HG03521 (cell line): Measurements from ENCODE around the gene NUBPL.
A peak's percentile ranks its signal among the peaks of the same experiment; 100 is the strongest.

Experiments used
- ATAC-seq: cut with Tn5 transposase; IDR thresholded peaks from one replicate; pipeline ENCODE4 v1.9.1; 2021; ENCODE audit warnings: mild to moderate bottlenecking, moderate library complexity; ENCODE audit not compliant: unreplicated experiment

NUBPL gene, protein sequence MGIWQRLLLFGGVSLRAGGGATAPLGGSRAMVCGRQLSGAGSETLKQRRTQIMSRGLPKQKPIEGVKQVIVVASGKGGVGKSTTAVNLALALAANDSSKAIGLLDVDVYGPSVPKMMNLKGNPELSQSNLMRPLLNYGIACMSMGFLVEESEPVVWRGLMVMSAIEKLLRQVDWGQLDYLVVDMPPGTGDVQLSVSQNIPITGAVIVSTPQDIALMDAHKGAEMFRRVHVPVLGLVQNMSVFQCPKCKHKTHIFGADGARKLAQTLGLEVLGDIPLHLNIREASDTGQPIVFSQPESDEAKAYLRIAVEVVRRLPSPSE

DNA sequence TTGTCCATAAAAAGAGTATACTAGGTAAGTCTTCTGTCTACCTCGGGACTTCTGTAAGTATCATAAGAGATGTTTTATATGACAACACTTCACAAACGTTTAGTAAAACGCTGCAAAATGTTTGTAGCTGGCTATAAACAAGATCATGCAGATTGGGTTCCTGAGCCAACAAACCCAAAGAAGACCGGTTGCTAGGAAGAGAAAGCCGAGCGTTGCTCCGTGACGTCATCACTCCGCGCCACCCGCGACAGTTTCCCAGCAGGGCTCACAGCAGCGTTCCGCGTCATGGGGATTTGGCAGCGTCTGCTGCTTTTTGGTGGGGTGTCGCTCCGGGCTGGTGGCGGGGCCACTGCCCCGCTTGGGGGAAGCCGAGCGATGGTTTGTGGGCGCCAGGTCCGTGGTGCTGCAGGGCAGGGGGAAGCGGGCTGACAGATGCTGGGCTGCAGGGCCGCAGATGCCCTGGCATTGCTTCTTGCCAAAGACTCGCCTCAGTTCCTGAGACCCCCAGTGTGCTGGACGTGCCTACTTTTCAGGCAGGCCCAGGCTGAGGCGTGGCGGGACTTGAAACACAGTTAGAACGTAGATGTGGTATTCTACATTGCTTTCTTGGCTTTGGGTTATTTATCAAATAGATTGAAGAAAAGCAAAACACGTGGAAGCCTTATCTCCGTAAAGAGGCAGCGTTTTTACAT, at the start of gene NUBPL:
Gene NUBPL, plus strand, starts transcription at position 250 of the 692 bp plus-strand sequence. Its CDS starts 36 bp downstream, at position 286.
- peak; percentile 93 for ATAC-seq

DNA sequence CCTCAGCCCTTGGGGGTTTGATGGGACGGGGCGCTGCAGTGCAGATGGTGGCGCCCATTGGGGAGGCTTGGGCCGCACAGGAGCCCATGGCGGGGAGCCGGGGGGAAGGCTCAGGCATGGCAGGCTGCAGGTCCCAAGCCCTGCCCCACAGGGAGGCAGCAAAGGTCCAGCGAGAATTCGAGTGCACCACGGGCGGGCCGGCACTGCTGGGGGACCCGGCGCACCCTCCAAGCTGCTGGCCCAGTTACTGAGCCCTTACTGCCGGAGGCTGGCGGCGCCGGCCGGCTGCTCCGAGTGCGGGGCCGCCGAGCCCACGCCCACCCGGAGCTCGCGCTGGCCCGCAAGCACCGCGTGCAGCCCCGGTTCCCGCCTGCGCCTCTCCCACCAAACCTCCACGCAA, 34.1 kb upstream of the NUBPL start:
- no peak for ATAC-seq

DNA sequence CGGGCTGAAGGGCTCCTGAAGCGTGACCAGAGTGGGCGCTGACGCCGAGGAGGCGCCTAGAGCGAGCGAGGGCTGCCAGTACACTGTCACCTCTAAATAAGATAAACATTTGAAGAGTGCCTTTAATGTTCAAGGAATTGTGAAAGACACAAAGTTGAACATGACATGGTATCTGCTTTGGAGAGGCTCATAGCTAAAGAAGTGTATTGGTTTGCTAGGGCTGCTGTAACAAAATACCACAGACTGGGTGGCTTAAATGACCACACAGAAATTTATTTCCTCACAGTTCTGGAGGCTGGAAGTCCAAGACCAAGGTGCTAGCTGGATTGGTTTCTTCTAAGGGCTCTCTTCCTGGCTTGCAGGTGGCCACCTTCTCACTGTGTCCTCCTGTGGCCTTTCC, 33.7 kb upstream of the NUBPL start:
- ATAC-seq = no peak

DNA sequence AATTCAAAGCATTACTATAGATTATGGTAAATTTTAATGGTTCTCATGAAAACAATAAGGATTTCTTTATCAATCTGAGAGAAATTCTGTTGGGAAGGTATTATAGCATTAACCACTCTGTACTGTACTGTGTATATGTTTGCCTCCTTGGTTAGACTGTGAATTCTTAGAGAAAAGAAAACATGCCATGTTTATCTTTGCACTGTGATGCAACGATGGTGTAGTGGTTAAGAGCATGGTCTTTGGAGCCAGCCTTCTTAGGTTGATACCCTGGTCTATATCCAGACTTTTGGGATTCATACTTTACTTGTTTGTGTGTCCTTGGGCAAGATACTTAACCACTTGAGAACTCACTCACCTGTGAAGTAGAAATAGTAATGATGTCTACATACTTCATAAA, 32.2 kb upstream of the NUBPL start:
- ATAC-seq = no peak

DNA sequence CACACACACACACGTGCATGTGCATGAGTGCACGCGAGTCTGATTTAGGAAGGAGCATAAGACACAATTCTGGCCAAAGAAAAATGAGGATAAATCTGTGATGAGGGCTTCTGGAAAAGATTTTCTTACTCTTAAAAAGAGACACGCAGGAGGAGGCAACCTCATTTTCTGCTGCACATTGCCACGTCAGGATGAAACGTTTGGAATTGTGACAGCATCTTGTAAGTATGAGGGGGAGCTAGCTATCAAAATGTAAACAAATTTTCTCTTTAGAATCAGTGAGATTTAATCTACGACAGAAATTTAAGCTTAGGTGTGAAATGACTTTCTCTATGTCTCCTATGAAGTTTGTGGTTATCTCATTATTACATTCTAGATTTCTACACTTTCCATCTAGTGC, 31.1 kb upstream of the NUBPL start:
- ATAC-seq = no peak

DNA sequence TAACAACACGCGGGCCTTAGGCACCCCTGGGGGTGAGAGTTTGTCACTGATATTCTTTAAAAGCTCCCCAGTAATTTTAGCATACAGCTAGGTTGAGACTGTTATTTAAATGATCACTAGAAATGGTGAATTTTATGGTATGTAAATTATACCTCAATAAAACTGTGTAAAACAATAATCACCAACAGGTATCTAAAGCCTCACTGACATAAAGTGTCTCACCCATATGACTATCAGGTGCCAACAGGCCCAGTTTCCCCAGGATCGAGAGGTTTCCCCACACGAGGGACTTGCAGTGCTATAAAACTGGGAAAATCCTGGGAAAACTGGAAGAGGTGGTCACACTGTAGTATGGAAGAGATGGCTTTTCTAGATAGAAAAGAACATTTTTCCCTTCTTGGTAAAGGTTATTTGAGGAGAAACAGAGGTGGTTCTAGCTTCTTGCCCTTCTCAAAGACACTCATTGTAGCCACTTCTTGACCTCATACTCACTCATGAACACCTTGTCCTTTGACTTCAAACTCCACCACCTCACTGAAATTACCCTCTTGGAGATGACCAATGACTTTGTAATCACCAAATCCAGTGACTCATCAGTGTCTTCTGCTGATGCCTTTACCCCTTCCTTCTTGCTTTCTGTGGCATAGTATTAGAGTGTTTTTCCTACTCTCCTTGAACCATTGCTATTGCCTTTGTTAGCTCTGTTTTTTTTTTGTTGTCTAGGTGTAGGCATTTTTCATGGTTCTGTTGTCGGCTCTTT, 24.8 kb upstream of the NUBPL start:
- ATAC-seq = no peak

DNA sequence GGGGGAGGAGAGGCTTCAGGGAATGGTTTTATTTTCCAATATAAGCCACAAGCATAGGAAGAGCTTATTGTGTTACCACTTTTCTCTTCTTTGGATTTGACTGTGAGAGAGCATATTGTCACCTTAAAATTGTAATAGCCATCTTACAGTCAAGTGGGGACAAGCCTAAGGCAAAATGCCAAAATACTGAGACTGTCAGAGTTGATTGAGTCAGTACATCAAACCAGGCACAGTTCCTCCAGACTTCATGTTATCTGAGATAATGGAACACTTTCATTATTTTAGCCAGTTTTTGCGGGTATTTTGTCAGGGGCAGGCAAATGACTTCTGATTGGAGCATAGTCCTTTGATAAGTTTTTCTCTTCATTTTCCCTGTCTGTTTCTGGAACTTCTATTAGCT, 19.5 kb upstream of the NUBPL start:
- no peak for ATAC-seq

DNA sequence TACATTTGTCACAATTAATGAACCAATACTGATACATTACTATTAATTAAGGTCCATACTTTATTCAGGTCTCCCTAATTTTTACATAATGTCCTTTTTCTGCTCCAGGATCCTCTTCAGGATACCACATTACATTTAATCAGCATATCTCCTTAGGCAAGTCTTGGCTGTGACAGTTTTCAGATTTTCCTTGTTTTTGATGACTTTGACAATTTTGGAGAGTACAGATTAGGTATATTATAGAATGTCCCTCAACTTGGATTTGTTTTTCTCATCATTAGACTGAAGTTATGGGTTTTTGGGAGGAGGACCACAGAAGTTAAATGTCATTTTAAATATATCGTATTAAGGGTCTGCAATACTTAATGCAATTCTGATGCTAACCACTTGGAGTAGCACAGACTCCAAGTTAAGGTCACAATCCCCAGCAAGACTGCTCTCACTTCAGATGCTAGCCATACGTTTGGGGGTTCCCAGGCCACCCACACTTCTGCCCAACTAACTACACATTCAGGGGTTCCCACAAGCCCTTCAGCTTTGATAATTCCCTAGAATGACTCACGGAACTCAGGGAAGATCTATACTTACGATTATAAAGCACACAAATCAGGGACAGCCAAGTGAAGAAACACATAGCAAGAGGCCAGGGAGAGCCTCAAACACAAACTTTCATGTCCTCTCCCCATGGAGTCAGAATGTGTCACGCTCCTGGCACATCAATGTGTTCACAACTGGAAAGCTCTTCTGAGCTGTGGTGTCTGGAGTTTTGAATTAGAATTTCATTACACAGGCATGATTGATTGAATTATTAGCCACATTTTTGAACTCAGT, 17.0 kb upstream of the NUBPL start:
- ATAC-seq = no peak

DNA sequence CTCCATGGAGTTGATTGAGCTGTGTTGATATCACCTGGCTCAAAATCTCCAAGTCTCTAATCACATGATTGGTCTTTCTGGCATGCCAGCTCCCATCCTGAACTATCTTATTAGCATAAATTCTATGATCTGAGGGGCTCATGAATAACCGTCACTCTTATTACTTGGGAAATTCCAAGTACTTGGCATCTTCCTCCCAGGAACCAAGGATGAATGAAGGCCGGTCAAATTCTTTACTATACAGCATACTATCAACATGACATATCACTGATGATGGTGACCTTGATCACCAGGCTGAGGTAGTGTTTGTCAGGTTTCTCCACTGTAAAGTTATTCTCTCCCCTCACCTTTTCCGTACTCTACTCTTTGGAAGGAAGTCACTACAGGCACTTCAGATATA, 16.4 kb upstream of the NUBPL start:
- ATAC-seq = no peak

DNA sequence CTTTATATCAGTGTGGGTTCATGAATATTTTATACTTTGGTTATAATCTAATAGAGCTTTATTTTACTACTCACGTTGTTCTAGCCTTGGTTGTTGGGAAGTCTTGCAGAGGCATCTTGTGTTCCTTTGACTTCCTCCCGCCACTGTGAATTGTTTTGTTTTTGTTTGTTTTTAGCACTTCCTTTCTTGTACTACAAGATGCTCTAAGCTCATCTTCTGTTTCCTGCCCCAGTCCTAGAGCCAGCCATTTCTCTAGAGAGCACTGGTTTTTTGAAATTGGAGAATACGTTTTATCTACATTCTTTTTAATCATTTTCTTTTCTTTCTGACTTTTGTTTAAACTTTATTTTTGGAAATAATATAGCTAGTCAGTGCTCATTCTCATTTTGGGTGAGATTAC, 15.9 kb upstream of the NUBPL start:
- ATAC-seq = no peak

DNA sequence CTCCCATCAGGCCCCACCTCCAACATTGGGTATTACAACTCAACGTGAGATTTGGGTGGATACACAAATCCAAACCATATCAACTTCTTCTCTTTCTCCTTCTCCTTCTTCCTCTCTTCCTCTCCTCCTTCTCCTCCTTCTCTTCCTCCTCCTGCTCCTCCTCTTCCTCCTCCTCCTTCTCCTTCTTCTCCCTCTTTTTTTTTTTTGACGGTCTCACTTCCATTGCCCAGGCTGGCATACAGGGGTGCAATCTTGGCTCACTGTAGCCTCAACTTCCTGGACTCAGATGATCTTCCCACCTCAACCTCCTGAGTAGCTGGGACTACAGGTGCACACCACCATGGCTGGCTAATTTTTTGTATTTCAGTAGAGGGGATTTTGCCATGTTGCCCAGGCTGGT, 11.4 kb upstream of the NUBPL start:
- no peak for ATAC-seq

DNA sequence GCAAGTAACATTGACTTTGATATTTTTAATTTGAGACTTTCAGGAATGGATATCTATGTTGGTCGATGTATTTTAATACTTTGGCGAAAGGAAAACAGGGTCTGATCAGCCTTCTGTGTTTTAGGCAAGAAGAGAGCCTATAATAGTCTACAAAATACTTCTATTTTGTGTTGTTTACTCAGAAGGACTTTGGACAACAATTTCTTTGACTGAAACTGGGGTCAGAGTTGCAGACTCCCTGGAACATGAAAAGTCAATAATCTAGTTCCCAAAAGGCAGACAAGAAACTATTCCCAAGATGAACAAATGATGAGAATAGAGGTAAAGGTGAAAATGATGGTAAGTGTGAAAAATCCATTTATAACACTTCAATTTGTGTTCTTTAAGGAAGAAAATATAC, 10.6 kb upstream of the NUBPL start:
- ATAC-seq = no peak

DNA sequence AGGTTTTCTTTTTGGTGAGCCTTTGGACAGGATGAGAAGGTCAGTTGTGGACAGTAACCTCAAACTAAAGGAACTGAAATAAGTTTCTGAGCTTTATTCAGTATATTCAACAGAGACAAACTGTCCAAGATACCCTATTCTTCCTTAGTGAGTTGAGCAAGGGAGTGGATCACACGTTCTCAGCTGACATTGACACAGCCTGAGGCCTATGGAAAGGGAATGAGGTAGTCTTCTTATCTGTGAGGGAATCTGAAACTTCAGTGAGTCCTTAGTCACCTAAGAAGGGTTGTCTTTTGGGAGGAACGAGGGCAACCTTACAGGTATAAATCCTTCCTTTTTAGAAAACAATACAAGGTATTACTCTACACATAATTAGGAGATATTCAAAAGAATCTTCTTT, 5.0 kb upstream of the NUBPL start:
- ATAC-seq = no peak

DNA sequence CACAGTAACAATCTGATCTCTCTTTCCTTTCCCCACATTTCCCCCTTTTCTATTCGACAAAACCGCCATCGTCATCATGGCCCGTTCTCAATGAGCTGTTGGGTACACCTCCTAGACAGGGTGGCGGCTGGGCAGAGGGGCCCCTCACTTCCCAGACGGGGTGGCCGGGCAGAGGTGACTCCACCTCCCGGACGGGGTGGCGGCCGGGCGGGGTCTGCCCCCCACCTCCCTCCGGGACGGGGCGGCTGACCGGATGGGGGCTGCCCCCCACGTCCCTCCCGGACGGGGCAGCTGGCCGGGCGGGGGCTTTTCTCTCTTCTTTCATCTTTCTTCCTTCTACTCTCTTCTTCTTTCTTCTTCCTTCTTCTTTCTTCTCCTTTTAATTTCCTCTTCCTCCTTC, 1.3 kb upstream of the NUBPL start:
- ATAC-seq = no peak

DNA sequence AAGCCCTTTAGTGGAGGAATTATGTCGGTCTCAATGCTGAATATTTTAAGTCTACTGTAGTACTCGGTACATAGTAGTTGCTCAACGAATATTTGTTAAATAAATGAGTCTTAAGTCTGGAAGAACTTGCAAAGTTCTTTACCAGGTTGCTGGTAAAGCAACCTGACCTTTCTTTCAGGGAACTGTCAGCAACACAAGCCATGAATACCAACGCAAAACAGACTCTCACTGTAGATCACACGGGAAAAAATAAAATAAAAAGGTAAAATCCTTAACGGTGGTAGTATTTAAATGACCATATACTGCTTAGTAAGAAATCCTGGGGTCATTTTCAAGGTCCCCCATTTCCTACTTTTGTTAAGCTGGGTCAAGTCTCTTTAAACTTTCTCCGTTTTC, 447 bp upstream of the NUBPL start:
- ATAC-seq = peak; percentile 11

DNA sequence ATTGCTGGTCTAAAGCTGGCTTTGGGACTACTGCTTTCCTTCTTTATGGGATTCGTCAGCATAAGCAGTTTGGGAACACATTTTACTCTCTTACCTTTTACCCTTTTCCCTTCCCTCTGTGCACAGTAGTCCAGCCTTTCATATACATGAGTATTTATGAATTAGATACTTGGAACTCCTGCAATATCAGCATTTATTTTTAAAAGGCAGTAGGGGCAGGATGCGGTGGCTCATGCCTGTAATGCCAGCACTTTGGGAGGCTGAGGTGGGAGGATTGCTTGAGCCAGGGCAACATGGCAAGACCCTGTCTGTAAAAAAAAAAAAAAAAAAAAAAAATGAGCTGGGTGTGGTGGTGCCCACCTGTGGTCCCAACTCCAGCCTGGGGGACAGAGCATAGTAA, 3.0 kb downstream of the NUBPL start:
- ATAC-seq = no peak

DNA sequence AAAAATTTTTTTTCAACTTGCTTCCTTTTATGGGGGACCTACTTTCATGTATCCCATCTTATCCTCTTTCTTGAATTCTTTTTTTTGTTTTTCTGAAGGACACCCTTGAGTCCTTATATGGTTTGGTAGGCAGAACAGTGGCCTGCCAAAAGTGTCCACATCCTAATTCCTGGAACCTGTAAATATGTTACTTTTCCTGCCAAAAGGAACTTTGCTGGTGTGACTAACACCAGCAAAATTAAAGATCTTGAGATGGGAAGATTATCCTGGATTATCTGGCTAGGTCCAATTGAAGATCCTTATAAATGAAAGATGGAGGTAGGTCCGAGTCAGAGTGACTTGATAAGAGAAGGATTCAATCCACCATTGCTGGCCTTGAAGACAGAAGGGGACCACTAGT, 5.3 kb downstream of the NUBPL start:
- no peak for ATAC-seq

DNA sequence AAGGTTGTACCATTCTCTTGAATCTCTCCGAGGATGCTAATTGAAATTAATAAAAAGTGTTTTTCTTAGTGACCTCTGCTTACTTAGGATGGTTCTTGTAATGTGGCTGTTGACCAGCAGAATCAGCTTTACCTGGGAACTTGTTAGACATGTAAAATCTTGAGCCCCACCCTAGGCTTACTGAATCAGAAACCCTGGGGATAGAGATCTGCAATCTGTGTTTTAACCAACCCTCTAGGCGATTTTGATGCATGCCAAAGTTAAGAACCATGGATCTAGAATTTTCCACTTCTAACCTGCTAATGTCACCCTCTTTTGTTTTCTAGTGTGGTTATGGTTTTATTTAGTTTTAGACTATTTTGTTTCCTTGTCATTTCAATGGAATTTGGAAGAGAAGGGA, 6.5 kb downstream of the NUBPL start:
- no peak for ATAC-seq

DNA sequence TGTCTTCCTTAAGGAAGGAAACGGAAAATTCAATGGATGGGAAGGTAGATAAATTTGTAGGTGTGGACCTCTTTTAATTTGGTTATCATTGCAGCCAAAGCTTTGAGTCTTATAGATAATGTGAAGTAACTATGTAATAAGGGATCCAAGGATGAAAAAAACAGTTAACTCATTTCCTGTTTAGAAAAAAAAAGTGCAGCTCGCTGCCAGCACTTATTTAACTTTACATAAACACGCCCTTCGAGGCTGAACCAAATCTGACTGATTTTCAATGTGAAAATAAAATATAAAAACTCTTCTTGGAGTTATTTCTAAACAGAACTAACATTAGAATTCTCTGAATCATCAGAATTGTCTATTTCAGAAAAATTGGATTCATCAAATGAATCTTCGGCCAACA, 7.0 kb downstream of the NUBPL start:
- no peak for ATAC-seq

DNA sequence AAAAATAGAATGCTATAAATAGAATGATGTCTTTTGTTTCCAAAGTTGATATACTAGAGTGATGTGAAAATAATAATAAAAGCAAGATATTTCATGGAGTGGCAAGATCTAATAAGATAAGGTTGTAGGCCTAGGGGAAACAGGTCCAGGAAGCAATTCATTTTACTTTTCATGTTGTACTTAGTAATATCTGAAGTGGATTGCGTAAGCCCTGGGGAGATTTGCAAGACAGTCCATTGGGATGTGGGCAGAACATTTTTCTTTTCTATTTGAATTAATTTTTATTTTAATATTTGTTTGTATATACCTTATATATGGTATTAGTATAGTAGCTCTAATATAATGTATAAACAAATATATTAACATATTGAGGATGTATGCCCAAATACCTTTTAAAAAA, 7.5 kb downstream of the NUBPL start:
- ATAC-seq = no peak

DNA sequence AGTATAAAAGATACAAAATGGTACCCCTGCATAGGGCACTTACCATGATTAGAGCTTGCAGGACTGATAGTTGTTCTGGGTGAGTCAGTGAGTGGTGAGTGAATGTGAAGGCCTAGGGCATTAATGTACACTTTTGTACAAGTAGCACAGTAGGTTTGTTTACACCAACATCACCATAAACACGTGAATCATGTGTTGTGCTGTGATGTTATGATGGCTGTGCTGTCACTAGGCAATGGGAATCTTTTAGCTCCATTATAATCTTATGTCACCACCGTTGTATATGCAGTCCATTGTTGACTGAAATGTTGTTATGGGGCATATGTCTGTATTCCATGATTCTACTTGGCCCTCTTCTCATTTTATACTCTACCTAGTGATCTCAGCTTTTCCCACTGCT, 11.8 kb downstream of the NUBPL start:
- no peak for ATAC-seq
